Duodenal mucosa (tissue), 2 donors: ENCODE results near the gene IQUB.
"Not testable (repeated sequence)": the region's sequence is repeated elsewhere in the genome, so short reads cannot be mapped to it uniquely, and the experiment has no call there.

Experiments
- H3K27ac ChIP-seq: one replicate; pipeline ENCODE4 v1.7.0; 2013; ENCODE audit warnings: low read depth, low read length
- H3K27me3 ChIP-seq, 2 donors: one replicate each; pipeline ENCODE4 v1.7.0; 2013; ENCODE audit warnings: low read length in 2 of 2, control low read depth in 1 of 2; ENCODE audit not compliant: insufficient read depth in 2 of 2, control insufficient read depth in 1 of 2
- H3K36me3 ChIP-seq, 2 donors: one replicate each; pipeline ENCODE4 v1.7.0; 2013; ENCODE audit warnings: low read length in 2 of 2, control low read depth in 1 of 2; ENCODE audit not compliant: insufficient read depth in 2 of 2, control insufficient read depth in 1 of 2
- H3K4me1 ChIP-seq, 2 donors: one replicate each; pipeline ENCODE4 v1.7.0; 2013; ENCODE audit warnings: low read length in 2 of 2, control low read depth in 1 of 2; ENCODE audit not compliant: insufficient read depth in 2 of 2, control insufficient read depth in 1 of 2
- H3K4me3 ChIP-seq, 2 donors: one replicate each; pipeline ENCODE4 v1.7.0; 2013; ENCODE audit warnings: low read length in 2 of 2, low read depth in 1 of 2
- H3K9ac ChIP-seq, 2 donors: one replicate each; pipeline ENCODE4 v1.7.0; 2013; ENCODE audit warnings: low read length in 2 of 2, low read depth in 1 of 2
- H3K9me3 ChIP-seq, 2 donors: one replicate each; pipeline ENCODE4 v1.7.0; 2013; ENCODE audit warnings: low read length in 2 of 2, control low read depth in 1 of 2; ENCODE audit not compliant: control insufficient read depth in 1 of 2

The IQUB gene

DNA sequence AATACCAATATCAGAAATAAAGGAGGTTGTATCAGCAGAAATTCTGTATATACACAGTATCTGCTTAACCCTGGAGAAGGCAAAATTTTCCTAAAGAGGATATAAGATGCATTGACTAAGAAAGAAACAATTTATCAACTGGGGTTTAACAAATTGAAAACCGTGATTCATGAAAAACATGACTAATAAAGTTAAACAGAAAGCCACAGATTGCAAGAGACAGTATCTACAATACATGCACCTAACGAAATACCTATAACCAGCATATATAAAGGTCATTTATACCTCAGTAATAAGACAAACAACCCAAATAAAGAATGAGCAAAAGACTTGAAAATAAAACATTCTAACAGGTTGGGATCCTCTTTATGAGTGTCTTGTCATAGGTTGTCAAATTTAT, 101.8 kb downstream of the IQUB start:
- H3K9me3 ChIP-seq = no peaks in the 10 kb centered on the region
- H3K4me3 ChIP-seq = no peak overlapping the region
- H3K9ac ChIP-seq = no peak overlapping the region
- no peaks in the 10 kb centered on the region for H3K27me3 ChIP-seq
- H3K4me1 ChIP-seq = no peaks in the 10 kb centered on the region
- no peaks in the 10 kb centered on the region for H3K36me3 ChIP-seq
- H3K27ac ChIP-seq = no peak overlapping the region

DNA sequence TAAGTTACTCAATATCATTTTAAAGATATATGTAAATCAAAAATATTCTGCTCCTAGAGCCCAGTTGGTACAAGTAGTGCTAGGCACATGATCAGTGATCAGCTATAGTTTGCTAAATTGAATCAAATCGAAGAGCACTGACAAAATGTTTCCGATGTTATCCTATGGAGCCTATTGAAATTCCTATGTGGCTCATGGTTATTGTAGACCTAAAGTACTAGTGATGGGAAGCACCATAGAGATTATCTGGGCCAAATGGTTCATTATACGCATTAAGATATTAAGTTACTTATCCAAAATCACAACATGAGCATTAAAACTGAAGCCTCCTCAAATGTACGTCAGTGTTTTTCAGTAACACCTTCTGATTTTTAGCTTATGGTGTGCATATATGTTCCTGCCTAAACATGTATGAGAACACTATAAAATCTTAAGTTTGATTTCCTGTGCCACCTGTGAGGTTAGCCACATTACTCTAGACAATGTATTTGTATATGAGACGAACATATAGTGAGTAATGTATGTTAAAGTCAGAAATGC, 103.2 kb downstream of the IQUB start:
- Histone ChIP-seq H3K4me3 (no peak overlapping the region), H3K27me3 (no peaks in the 10 kb centered on the region), H3K9ac (no peak overlapping the region), H3K36me3 (no peaks in the 10 kb centered on the region), H3K4me1 (no peaks in the 10 kb centered on the region), H3K27ac (no peak overlapping the region), H3K9me3 (no peaks in the 10 kb centered on the region)

DNA sequence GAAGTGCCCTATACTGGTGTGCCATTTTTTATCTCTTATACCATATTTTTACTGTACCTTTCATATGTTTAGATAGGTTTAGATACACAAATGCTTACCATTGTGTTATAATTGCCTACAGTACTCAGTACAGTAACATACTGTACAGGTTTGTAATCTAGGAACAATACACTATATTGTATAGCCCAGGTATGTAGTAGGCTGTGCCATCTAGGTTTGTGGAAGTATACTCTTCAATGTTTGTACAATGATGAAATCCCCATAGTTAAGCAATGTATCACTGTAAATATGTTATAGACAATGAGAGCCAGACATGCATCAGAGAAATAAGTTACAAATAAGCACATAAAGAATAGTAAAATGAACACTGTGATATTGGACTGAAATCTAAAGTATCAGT, 109.1 kb downstream of the IQUB start:
- Histone ChIP-seq H3K4me1 (no peaks in the 10 kb centered on the region), H3K4me3 (no peak overlapping the region), H3K9me3 (no peaks in the 10 kb centered on the region), H3K9ac (no peak overlapping the region), H3K27me3 (no peaks in the 10 kb centered on the region), H3K36me3 (no peaks in the 10 kb centered on the region), H3K27ac (no peak overlapping the region)

DNA sequence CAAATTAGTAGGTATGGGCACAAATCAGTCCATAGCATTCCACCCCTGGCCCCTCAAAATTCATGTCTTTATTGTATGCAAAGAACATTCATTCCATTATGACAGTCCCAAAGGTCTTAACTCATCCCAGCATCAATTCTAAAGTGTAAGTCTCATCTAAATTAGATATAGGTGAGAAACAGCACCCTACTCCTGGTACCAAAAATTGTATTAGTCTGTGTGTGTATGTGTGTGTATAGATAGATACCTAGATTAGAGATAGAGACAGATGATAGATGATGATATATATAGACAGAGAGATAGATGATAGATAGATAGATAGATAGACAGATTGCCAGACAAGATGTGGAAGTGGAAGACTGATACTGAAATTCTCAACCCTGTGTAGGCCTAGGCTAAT, 109.9 kb downstream of the IQUB start:
- no peak overlapping the region for H3K4me3 ChIP-seq
- H3K9ac ChIP-seq = no peak overlapping the region
- no peak overlapping the region for H3K27ac ChIP-seq

DNA sequence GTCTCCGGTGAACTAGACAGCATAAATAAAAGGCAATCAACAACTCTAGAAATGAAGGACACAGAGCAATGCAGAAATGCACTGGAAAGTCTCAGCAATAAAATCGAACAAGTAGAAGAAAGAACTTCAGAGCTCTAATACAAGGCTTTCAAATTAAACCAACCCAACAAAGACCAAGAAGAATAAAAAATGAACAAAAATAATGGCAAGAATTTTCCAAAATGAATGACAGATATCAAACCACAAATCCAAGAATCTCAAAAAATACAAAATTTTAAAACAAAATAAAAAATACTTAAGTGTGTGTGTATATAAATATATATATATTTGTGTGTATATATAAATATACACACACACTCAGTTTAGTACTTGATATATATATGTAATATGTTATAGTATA, 110.8 kb downstream of the IQUB start:
- no peaks in the 10 kb centered on the region for H3K9me3 ChIP-seq
- H3K4me3 ChIP-seq = no peak overlapping the region
- H3K27ac ChIP-seq = no peak overlapping the region
- H3K4me1 ChIP-seq = no peaks in the 10 kb centered on the region
- H3K27me3 ChIP-seq = no peaks in the 10 kb centered on the region
- no peaks in the 10 kb centered on the region for H3K36me3 ChIP-seq
- no peak overlapping the region for H3K9ac ChIP-seq

More for the DNA sequence above, 109.9 kb downstream of the IQUB start:
- H3K27me3 ChIP-seq = no peaks in the 10 kb centered on the region
- H3K4me1 ChIP-seq = no peaks in the 10 kb centered on the region
- H3K9me3 ChIP-seq = no peaks in the 10 kb centered on the region
- no peaks in the 10 kb centered on the region for H3K36me3 ChIP-seq

DNA sequence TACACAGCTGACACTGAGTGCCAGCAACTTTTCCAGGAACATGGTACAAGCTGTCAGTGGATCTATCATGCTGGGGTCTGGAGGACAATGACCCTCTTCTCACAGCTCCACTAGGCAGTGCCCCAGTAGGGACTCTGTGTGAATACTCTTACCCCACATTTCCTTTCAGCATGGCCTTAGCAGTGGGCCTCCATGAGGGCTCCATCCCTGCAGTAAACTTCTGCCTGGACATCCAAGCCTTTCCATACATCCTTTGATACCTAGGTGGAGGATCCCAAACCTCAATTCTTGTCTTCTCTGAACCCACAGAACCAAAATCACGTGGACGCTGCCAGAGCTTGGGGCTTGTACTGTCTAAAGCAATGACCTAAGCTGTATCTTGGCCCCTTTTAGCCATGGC, 116.8 kb downstream of the IQUB start:
- Histone ChIP-seq H3K36me3 (no peaks in the 10 kb centered on the region), H3K4me3 (no peak overlapping the region), H3K4me1 (no peaks in the 10 kb centered on the region), H3K27ac (no peak overlapping the region), H3K9me3 (peaks cover 8 to 9% of the 10 kb centered on the region in 2 donors), H3K9ac (no peak overlapping the region), H3K27me3 (no peaks in the 10 kb centered on the region)

DNA sequence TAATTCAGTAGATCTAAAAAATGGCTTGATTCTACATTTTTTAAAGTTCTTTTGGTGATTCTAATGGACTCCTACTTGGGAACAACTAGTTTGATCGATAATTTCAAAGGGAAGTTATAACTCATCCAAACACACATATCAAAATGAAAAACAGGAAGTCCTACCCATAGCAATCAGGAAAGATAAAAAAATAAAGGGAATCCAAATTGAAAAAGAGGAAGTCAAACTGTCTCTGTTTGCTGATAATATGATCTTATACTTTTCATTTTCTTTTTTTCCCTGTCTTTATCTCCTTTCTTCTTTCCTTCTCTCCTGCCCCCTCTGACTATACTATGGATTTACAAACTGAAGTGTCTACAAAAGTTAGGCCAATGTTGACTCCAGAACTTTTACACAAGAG, 118.8 kb downstream of the IQUB start:
- no peak overlapping the region for H3K27ac ChIP-seq
- no peak overlapping the region for H3K4me3 ChIP-seq
- no peak overlapping the region for H3K9ac ChIP-seq
- H3K9me3 ChIP-seq = peaks cover 8 to 9% of the 10 kb centered on the region in 2 donors
- H3K27me3 ChIP-seq = no peaks in the 10 kb centered on the region
- no peaks in the 10 kb centered on the region for H3K36me3 ChIP-seq
- no peaks in the 10 kb centered on the region for H3K4me1 ChIP-seq

DNA sequence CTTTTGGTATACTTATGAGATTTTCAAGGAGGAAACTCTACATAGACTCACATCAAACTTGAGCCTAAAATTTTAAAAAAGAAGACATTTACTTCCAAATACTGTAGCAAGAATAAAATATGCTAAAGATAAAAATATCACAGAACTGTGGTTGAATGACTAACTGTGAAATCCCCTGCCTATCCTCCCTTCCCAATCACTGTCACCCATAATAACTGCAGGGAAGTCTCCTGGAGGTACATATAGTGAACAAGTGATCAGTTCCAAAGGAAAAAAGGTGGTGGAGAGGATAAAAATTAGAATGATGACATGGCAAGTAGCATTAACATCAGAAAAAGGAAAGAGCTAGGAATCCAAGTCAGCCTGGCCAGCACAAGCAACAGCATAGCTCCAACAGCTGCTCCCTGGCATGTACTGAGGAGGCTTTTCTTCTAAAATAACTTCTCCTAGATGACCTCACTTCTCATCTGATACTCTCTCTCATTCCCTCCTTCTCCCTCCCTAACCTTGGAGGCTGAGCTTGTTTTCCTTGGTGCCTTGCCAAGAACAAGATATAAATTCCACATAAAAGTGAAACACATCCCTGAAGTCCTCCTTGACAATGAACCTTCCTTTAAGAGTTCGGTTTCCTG, 124.0 kb downstream of the IQUB start:
- Histone ChIP-seq H3K27me3 (no peaks in the 10 kb centered on the region), H3K4me3 (no peak overlapping the region), H3K27ac (no peak overlapping the region), H3K9me3 (no peaks in the 10 kb centered on the region), H3K36me3 (no peaks in the 10 kb centered on the region), H3K4me1 (no peaks in the 10 kb centered on the region), H3K9ac (no peak overlapping the region)

DNA sequence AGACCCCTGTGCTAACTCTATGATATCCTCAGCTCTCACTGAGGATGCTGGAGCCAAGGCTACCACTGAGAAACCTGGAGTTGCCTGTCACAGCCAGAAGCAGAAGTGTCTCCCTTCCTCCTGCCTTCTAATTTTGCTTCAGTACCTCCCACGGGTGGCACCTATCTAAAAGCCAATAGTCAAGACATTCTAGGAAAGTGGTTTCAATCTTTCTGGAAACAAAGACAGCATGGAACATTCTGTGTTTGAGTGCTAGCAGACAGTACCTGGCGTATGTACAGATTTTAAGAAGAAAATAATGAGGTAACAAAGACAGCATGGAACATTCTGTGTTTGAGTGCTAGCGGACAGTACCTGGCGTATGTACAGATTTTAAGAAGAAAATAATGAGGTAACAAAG, 126.4 kb downstream of the IQUB start:
- not testable (repeated sequence) for H3K27me3 ChIP-seq, H3K4me1 ChIP-seq, H3K4me3 ChIP-seq, H3K9ac ChIP-seq, H3K9me3 ChIP-seq, H3K36me3 ChIP-seq, H3K27ac ChIP-seq
